HFF-Myc (cell line): ENCODE results near the gene EVA1C.
"Not testable (repeated sequence)": the region's sequence is repeated elsewhere in the genome, so short reads cannot be mapped to it uniquely, and the experiment has no call there.

Experiments used
- DNase-seq: peaks from one replicate; pipeline ENCODE4 v3.0.0-alpha.2; 2011; ENCODE audit warnings: low read depth; ENCODE audit errors: extremely low read depth
- H3K4me3 ChIP-seq: replicated peaks from 2 replicates; pipeline ENCODE4 v1.5.1; 2011; ENCODE audit warnings: low read depth, mild to moderate bottlenecking, control low read depth, low read length
- CTCF ChIP-seq: IDR thresholded peaks from 2 replicates; pipeline ENCODE4 v1.5.1; 2012; ENCODE audit warnings: mild to moderate bottlenecking, low read depth, low read length, control low read depth; ENCODE audit errors: missing control alignments

EVA1C gene

GRCh38 chr21:32442566-32443318 is 30.2 kb downstream of the EVA1C start:
- no peak for TF ChIP-seq CTCF
- no peak for DNase-seq

GRCh38 chr21:32445101-32445500 is 32.6 kb downstream of the EVA1C start:
- DNase-seq, result no peak
- H3K4me3 ChIP-seq, result no peak overlapping the region
- TF ChIP-seq CTCF, result no peak

More at GRCh38 chr21:32442566-32443318, 30.2 kb downstream of the EVA1C start:
- no peak overlapping the region for H3K4me3 ChIP-seq

- H3K4me3 ChIP-seq, DNase-seq: not testable (repeated sequence)
Measured at GRCh38 chr21:32446440-32446839, 33.9 kb downstream of the EVA1C start.

GRCh38 chr21:32447224-32447623 is 34.7 kb downstream of the EVA1C start:
- no peak for DNase-seq
- no peak for TF ChIP-seq CTCF
- no peak overlapping the region for H3K4me3 ChIP-seq

GRCh38 chr21:32448803-32449594 is 36.5 kb downstream of the EVA1C start:
- H3K4me3 ChIP-seq, result no peak overlapping the region
- no peak for TF ChIP-seq CTCF
- DNase-seq, result no peak

GRCh38 chr21:32450881-32451701 is 38.6 kb downstream of the EVA1C start:
- not testable (repeated sequence) for H3K4me3 ChIP-seq, DNase-seq

- DNase-seq, H3K4me3 ChIP-seq: not testable (repeated sequence)
Measured at GRCh38 chr21:32452191-32452590, 39.7 kb downstream of the EVA1C start.

GRCh38 chr21:32452641-32453040 is 40.1 kb downstream of the EVA1C start:
- H3K4me3 ChIP-seq, result no peak overlapping the region
- DNase-seq, result no peak
- no peak for TF ChIP-seq CTCF
